HepG2 (cell line): Measurements from ENCODE around the gene GNG7. TPM values are rescaled to one million over a fixed set of nuclear protein-coding genes. Genes with fewer than 3 reads are reported as not detected.
A peak's percentile ranks its signal among the peaks of the same experiment; 100 is the strongest.

Experiments used
- ARNT ChIP-seq: fragments of 450-650 bp; IDR thresholded peaks from 2 replicates; pipeline ENCODE4 v1.6.1; 2017
- CTCF ChIP-seq: sonication (generic); formaldehyde crosslinking; IDR thresholded peaks from 2 replicates; pipeline ENCODE4 v1.5.0; 2020; ENCODE audit warnings: mild to moderate bottlenecking, missing genetic modification reagents, moderate library complexity
- DDIT3 ChIP-seq: sonication (generic); formaldehyde crosslinking; IDR thresholded peaks from 2 replicates; pipeline ENCODE4 v1.4.0; 2020; ENCODE audit warnings: mild to moderate bottlenecking, missing genetic modification reagents
- GABPB1 ChIP-seq: IDR thresholded peaks from 2 replicates; pipeline ENCODE4 v1.6.1; 2016; ENCODE audit warnings: mild to moderate bottlenecking, missing genetic modification reagents, moderate library complexity, missing compliant biosample characterization
- HMGXB4 ChIP-seq, 2 experiments: sonication (generic) in 1 of 2; formaldehyde crosslinking in 1 of 2; IDR thresholded peaks; 2 replicates each; pipeline versions ENCODE4 v1.4.0 to v1.6.1; 2018 to 2020; ENCODE audit warnings: missing genetic modification reagents in 2 of 2, borderline replicate concordance in 1 of 2, low read depth in 1 of 2, mild to moderate bottlenecking in 1 of 2, missing biosample characterization in 1 of 2
- HOXA7 ChIP-seq: sonication (generic); formaldehyde crosslinking; IDR thresholded peaks from 2 replicates; pipeline ENCODE4 v1.8.1; 2022; ENCODE audit warnings: mild to moderate bottlenecking, missing genetic modification reagents, moderate library complexity
- IRF9 ChIP-seq: sonication (generic); formaldehyde crosslinking; IDR thresholded peaks from 2 replicates; pipeline ENCODE4 v1.8.0; 2022; ENCODE audit warnings: missing genetic modification reagents, mild to moderate bottlenecking, borderline replicate concordance
- NFIB ChIP-seq: sonication (generic); formaldehyde crosslinking; IDR thresholded peaks from 2 replicates; pipeline ENCODE4 v1.9.0; 2021; ENCODE audit warnings: missing genetic modification reagents, mild to moderate bottlenecking, borderline replicate concordance
- PCBP1 ChIP-seq: fragments of 200-400 bp; formaldehyde crosslinking; IDR thresholded peaks from 2 replicates; pipeline ENCODE4 v1.6.1; 2017; ENCODE audit warnings: mild to moderate bottlenecking, low read depth, low read length, borderline replicate concordance
- RERE ChIP-seq: IDR thresholded peaks from 2 replicates; pipeline ENCODE4 v1.6.1; 2016; ENCODE audit warnings: low read depth, missing genetic modification reagents, missing compliant biosample characterization
- SMAD9 ChIP-seq: sonication (generic); formaldehyde crosslinking; IDR thresholded peaks from 2 replicates; pipeline ENCODE4 v1.5.1; 2020; ENCODE audit warnings: mild to moderate bottlenecking, missing genetic modification reagents
- THAP11 ChIP-seq: IDR thresholded peaks from 2 replicates; pipeline ENCODE4 v1.6.1; 2016; ENCODE audit warnings: missing biosample characterization, missing genetic modification reagents
- ZSCAN31 ChIP-seq: sonication (generic); formaldehyde crosslinking; IDR thresholded peaks from 2 replicates; pipeline ENCODE4 v1.5.0; 2020; ENCODE audit warnings: low read depth, mild to moderate bottlenecking, missing genetic modification reagents
- ZXDC ChIP-seq: sonication (generic); formaldehyde crosslinking; IDR thresholded peaks from 2 replicates; pipeline ENCODE4 v1.5.0; 2020; ENCODE audit warnings: mild to moderate bottlenecking, missing genetic modification reagents
- polyA plus RNA-seq, 8 experiments: library from polyadenylated mRNA; depleted of rRNA in 3 of 8; stranded (reverse) in 7 of 8; unstranded in 1 of 8; fragments of >200 nt; fragmentation: Illumina TruSeq in 4 of 8; extraction: Trizol in 4 of 8; gene quantifications; 2 replicates each; pipeline versions ENCODE4 v1.2.1 to v1.2.3, GENCODE V29; 2011 to 2016; ENCODE audit warnings: low read depth in 4 of 8, missing spikeins in 1 of 8, mixed read lengths in 1 of 8; ENCODE audit not compliant: insufficient read depth in 1 of 8
- total RNA-seq, 5 experiments: library from RNA; depleted of rRNA; stranded (reverse); fragments of >200 nt; fragmentation: Illumina TruSeq; extraction: Trizol; gene quantifications; 2 replicates each; pipeline ENCODE4 v1.2.3, GENCODE V29; 2016; ENCODE audit warnings: low read depth in 1 of 5

The GNG7 gene
- total and polyA plus RNA-seq, 2 of the 13 experiments (the other 11 are each of a cell fraction or from before 2014, with no cell fraction given): 1.4 to 3.3 TPM

GRCh38 chr19:2524840-2525723, 177.4 kb downstream of the GNG7 start (continued):
- TF ChIP-seq ZXDC (no peak), SMAD9 (no peak), ARNT (no peak), ZSCAN31 (CRISPR knock-in tag) (peak; percentile 50; the same call in 1 of the 2 replicates), CTCF (CRISPR knock-in tag) (no peak), NFIB (CRISPR knock-in tag) (no peak), HMGXB4 (CRISPR knock-in tag; IDR thresholded peaks at IDR 0.05; ENCODE audit: borderline replicate concordance in 1 of 2, low read depth in 1 of 2) (peak in 1 of 2 experiments; percentile 22; a peak in 1 of 4 replicates), PCBP1 (no peak), GABPB1 (CRISPR knock-in tag) (peak; percentile 48), HOXA7 (CRISPR knock-in tag) (no peak), DDIT3 (no peak), IRF9 (CRISPR knock-in tag) (0 out of 2 replicates have a peak, but pooled peaks have one; percentile 28), THAP11 (CRISPR knock-in tag) (no peak), RERE (no peak)
